ENCODE measurements around the gene TAPBPL.
A peak's percentile ranks its signal among the peaks of the same experiment; 100 is the strongest.

Gene TAPBPL

DNA sequence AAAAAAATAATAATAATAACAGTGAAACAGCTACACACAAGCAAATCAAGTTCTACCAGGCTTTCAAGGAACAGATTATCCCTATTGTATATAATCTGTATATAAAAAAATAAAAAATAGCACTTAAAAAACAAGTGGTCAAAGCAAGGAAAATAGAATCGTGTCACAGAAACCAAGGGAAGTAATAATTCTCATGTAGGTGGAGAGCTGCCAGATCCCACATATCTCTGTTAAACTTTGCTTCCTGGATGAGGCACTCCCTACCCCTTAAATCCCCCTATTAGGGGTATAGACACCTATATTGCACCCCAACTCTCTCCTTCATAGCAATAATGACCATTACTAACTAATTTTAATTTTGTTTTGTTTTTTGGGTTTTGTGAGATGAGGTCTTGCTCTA lies 11.5 kb upstream of the TAPBPL start:
- H3K9me3 ChIP-seq (replicated peaks; ENCODE audit: low read length): no peaks in the 10 kb centered on the region

DNA sequence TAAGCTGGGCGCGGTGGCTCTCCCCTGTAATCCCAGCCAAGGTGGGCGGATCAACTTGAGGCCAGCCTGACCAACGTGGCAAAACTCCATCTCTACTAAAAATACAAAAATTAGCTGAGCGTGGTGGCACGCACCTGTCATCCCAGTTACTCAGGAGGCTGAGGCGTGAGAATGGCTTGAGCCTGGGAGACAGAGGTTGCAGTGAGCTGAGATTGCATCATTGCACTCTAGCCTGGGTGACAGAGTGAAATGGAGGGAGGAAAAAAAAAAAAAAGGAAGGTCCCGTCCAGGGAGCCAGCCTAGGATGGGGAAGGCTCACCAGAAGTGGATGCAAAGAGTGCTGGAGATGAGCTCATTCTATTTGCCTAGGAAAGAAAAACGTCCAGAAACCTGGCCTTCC lies 9.0 kb upstream of the TAPBPL start:
- H3K36me3 ChIP-seq (ENCODE audit: insufficient read depth, low read length): no peaks in the 10 kb centered on the region
- no peak overlapping the region for H3K4me3 ChIP-seq (ENCODE audit: low read length)
- H3K4me1 ChIP-seq (ENCODE audit: control insufficient read depth, insufficient read depth, low read length): no peaks in the 10 kb centered on the region
- no peaks in the 10 kb centered on the region for H3K9me3 ChIP-seq (replicated peaks; ENCODE audit: low read length)
- no peaks in the 10 kb centered on the region for H3K27me3 ChIP-seq (ENCODE audit: control insufficient read depth, insufficient read depth, low read length)
- no peak overlapping the region for H3K9ac ChIP-seq (ENCODE audit: low read depth, low read length)
- H3K4me2 ChIP-seq (ENCODE audit: low read length): no peak overlapping the region

More for the DNA sequence above, 11.5 kb upstream of the TAPBPL start:
- no peaks in the 10 kb centered on the region for H3K36me3 ChIP-seq (ENCODE audit: insufficient read depth, low read length)
- no peak overlapping the region for H3K9ac ChIP-seq (ENCODE audit: low read depth, low read length)
- no peaks in the 10 kb centered on the region for H3K27me3 ChIP-seq (ENCODE audit: control insufficient read depth, insufficient read depth, low read length)
- H3K4me1 ChIP-seq (ENCODE audit: control insufficient read depth, insufficient read depth, low read length): no peaks in the 10 kb centered on the region
- no peak overlapping the region for H3K4me3 ChIP-seq (ENCODE audit: low read length)
- H3K4me2 ChIP-seq (ENCODE audit: low read length): no peak overlapping the region

DNA sequence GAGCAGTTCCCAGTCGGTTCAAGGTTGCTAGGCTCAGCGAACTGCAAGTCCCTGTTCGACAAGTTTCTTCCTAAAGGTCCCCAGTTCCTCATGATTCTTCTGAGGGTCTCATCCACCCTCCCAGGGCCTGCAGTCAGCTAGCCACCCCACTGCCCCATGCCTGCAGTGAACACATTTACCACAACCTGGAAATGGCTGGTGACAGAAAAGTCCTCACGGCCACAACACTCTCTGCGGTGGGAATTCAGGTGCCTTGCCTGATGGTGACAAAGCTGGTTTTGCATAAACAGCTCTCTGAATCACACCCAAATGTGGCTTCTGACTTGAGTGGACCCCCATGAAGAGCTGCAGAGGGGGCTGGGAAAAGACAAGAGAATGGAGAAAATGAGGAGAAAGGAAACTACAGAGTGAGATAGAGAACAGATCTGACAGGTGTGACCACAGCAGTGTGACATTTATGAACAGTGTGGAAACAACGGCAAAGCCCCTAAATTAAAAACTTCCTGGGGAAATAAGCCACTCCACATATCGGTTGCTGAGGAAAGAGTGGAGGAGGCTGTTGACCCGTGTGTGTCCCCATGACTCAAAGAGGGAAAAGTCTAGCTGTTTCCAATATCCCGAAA lies 8.4 kb upstream of the TAPBPL start:
- Histone ChIP-seq H3K4me2 (ENCODE audit: low read length) (no peak overlapping the region), H3K27me3 (ENCODE audit: control insufficient read depth, insufficient read depth, low read length) (no peaks in the 10 kb centered on the region), H3K4me3 (ENCODE audit: low read length) (no peak overlapping the region), H3K9ac (ENCODE audit: low read depth, low read length) (no peak overlapping the region), H3K36me3 (ENCODE audit: insufficient read depth, low read length) (no peaks in the 10 kb centered on the region), H3K9me3 (replicated peaks; ENCODE audit: low read length) (no peaks in the 10 kb centered on the region), H3K4me1 (ENCODE audit: control insufficient read depth, insufficient read depth, low read length) (no peaks in the 10 kb centered on the region)

DNA sequence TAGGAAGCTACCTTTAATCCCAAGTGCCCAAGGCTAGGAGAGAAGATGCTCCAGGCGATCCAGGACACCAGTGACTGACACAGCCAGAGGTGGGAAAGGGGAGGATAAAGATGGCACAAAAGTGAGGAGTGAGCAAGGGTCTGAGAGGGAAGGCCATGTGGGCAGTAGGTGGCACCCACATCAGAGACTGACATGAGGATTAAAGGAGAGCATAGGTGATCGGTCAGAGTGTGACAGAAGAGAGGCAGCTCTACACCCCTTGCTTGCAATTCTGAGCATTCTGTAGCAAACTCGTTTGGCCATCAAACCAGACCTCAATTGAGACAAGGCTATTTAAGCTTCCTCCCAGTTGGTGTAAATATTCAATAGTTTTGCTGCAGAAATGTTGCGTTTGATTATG lies 7.8 kb upstream of the TAPBPL start:
- Histone ChIP-seq H3K36me3 (ENCODE audit: insufficient read depth, low read length) (no peaks in the 10 kb centered on the region), H3K9me3 (replicated peaks; ENCODE audit: low read length) (no peaks in the 10 kb centered on the region), H3K27me3 (ENCODE audit: control insufficient read depth, insufficient read depth, low read length) (no peaks in the 10 kb centered on the region), H3K4me2 (ENCODE audit: low read length) (no peak overlapping the region), H3K4me3 (ENCODE audit: low read length) (no peak overlapping the region), H3K9ac (ENCODE audit: low read depth, low read length) (no peak overlapping the region), H3K4me1 (ENCODE audit: control insufficient read depth, insufficient read depth, low read length) (no peaks in the 10 kb centered on the region)

DNA sequence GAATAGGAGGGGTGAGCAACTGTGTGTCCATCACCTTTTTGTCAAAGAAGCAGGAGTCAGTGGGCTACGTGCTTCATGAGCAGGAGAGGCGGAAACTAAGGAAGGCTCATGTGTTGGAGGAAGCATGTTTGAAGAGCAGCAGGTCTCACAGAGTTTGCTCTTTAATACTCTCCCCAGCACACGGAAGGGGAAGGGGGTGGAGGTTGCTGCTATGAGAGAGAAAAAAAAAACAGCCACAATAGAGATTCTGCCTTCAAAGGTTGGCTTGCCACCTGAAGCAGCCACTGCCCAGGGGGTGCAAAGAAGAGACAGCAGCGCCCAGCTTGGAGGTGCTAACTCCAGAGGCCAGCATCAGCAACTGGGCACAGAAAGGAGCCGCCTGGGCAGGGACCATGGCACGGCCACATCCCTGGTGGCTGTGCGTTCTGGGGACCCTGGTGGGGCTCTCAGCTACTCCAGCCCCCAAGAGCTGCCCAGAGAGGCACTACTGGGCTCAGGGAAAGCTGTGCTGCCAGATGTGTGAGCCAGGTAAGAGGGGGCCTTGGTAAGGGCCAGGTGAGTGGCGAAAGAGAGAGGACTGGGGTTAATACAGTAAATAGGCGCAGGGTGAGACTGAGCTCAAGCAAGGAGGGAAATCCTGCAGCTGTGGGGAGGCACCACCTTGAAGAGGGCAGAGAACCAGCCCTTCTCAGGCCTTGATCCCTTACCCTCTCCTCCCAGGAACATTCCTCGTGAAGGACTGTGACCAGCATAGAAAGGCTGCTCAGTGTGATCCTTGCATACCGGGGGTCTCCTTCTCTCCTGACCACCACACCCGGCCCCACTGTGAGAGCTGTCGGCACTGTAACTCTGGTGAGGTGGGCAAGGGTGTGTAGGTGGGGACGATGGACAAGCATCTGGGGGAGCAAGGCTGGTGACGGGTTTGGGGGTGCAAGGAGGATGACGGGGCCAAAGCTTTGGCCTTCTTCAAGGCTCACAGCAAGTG lies 6.8 kb upstream of the TAPBPL start, which contains the start of gene CD27:
Gene CD27 (plus strand): TSS at position 252 of the 985 bp plus-strand sequence. CDS start 141 bp downstream, at position 393.
- no peak within 1 kb of the TSS for H3K4me2 ChIP-seq (ENCODE audit: low read length)
- H3K9me3 ChIP-seq (replicated peaks; ENCODE audit: low read length): no peaks in the 10 kb centered on the region
- no peaks in the 10 kb centered on the region for H3K27me3 ChIP-seq (ENCODE audit: control insufficient read depth, insufficient read depth, low read length)
- no peak within 1 kb of the TSS for H3K4me3 ChIP-seq (ENCODE audit: low read length)
- H3K9ac ChIP-seq (ENCODE audit: low read depth, low read length): no peak within 1 kb of the TSS
- H3K36me3 ChIP-seq (ENCODE audit: insufficient read depth, low read length): no peaks in the 10 kb centered on the region
- no peaks in the 10 kb centered on the region for H3K4me1 ChIP-seq (ENCODE audit: control insufficient read depth, insufficient read depth, low read length)

DNA sequence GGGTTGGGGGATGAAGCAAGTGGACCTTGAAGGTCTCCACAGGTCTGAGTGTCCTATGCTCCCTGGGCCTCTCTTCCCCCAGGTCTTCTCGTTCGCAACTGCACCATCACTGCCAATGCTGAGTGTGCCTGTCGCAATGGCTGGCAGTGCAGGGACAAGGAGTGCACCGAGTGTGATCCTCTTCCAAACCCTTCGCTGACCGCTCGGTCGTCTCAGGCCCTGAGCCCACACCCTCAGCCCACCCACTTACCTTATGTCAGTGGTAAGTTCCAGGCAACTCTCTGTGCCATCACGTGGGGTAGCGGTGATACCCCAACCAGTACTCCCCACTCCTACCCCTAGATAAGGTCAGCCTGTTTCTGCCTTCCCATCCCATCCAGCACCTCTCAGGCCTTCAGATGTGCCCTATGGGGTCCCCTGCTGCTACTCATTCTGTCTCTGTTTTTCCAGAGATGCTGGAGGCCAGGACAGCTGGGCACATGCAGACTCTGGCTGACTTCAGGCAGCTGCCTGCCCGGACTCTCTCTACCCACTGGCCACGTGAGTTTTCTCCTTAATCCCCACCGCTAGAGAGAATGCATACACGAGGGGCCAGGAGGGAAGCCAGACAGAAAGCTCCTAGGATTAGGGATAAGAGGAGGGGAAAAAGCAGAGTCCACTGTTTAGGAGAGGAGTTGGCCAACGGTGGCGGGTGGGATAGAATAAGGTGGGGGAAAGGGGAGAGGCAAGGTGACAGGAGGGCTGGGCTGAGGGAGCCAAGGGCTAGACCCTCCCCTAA lies 1.6 kb upstream of the TAPBPL start:
- Histone ChIP-seq H3K4me3 (ENCODE audit: low read length) (peak overlapping the region; percentile 77), H3K9ac (ENCODE audit: low read depth, low read length) (peak overlapping the region; percentile 81)

DNA sequence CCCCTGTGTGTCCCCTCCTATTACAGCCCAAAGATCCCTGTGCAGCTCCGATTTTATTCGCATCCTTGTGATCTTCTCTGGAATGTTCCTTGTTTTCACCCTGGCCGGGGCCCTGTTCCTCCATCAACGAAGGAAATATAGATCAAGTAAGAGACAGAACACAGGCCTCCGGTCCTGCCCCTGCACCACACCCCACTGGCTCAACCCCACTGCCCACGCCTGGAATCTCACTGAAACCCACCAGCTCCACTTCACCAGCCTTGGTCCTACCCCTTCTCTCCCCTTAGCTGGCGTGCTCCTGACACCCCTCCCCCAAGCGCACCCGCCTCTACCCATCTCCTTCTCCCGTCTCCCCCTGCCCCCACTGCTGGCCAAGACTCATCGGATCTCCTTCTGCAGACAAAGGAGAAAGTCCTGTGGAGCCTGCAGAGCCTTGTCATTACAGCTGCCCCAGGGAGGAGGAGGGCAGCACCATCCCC lies 934 bp upstream of the TAPBPL start:
- no peaks in the 10 kb centered on the region for H3K9me3 ChIP-seq (replicated peaks; ENCODE audit: low read length)
- H3K36me3 ChIP-seq (ENCODE audit: insufficient read depth, low read length): no peaks in the 10 kb centered on the region
- H3K4me1 ChIP-seq (ENCODE audit: control insufficient read depth, insufficient read depth, low read length): peaks cover 33% of the 10 kb centered on the region
- H3K4me3 ChIP-seq (ENCODE audit: low read length): peak overlapping the region; percentile 77
- no peaks in the 10 kb centered on the region for H3K27me3 ChIP-seq (ENCODE audit: control insufficient read depth, insufficient read depth, low read length)
- H3K9ac ChIP-seq (ENCODE audit: low read depth, low read length): peak overlapping the region; percentile 81
- peak overlapping the region; percentile 96 for H3K4me2 ChIP-seq (ENCODE audit: low read length)

More for the DNA sequence above, 1.6 kb upstream of the TAPBPL start:
- H3K9me3 ChIP-seq (replicated peaks; ENCODE audit: low read length): no peaks in the 10 kb centered on the region
- peaks cover 33% of the 10 kb centered on the region for H3K4me1 ChIP-seq (ENCODE audit: control insufficient read depth, insufficient read depth, low read length)
- H3K36me3 ChIP-seq (ENCODE audit: insufficient read depth, low read length): no peaks in the 10 kb centered on the region
- peak overlapping the region; percentile 96 for H3K4me2 ChIP-seq (ENCODE audit: low read length)
- H3K27me3 ChIP-seq (ENCODE audit: control insufficient read depth, insufficient read depth, low read length): no peaks in the 10 kb centered on the region

DNA sequence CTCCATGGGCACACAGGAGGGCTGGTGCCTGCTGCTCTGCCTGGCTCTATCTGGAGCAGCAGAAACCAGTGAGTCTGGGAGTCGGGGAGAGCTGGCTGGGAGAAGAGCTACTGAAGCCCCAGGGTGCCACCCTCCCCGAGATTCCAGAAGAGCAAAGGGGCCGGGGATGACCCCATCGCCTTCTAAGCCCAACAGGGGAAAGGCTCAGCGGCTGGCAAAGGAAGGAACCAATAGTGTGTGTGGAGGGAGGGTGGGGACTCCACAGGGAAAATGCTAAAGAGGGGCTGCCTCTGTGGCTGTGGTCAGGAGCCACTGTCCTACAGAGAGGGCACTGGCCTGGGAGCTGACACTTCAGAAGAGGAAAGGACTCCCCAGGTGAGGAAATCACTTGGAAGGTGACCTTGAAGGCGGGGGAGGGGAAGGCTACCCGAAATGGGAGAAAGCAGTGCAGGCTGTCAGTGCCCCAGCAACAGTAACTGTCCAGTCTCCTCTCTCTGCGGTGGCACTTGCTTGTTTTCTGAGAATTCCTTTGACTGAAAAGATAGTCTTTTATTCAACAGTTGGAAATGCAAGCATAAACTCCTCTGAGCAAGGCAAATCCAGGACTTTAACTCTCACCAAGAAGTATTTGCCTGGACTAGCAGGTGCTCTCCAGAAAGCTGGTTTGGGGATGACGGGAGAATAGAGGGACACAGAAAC lies 552 bp downstream of the TAPBPL start:
- Histone ChIP-seq H3K9me3 (replicated peaks; ENCODE audit: low read length) (no peaks in the 10 kb centered on the region), H3K27me3 (ENCODE audit: control insufficient read depth, insufficient read depth, low read length) (no peaks in the 10 kb centered on the region), H3K4me3 (ENCODE audit: low read length) (peak overlapping the region; percentile 77), H3K4me2 (ENCODE audit: low read length) (peak overlapping the region; percentile 96), H3K36me3 (ENCODE audit: insufficient read depth, low read length) (peaks cover 5% of the 10 kb centered on the region), H3K9ac (ENCODE audit: low read depth, low read length) (peak overlapping the region; percentile 81), H3K4me1 (ENCODE audit: control insufficient read depth, insufficient read depth, low read length) (peaks cover 33% of the 10 kb centered on the region)

DNA sequence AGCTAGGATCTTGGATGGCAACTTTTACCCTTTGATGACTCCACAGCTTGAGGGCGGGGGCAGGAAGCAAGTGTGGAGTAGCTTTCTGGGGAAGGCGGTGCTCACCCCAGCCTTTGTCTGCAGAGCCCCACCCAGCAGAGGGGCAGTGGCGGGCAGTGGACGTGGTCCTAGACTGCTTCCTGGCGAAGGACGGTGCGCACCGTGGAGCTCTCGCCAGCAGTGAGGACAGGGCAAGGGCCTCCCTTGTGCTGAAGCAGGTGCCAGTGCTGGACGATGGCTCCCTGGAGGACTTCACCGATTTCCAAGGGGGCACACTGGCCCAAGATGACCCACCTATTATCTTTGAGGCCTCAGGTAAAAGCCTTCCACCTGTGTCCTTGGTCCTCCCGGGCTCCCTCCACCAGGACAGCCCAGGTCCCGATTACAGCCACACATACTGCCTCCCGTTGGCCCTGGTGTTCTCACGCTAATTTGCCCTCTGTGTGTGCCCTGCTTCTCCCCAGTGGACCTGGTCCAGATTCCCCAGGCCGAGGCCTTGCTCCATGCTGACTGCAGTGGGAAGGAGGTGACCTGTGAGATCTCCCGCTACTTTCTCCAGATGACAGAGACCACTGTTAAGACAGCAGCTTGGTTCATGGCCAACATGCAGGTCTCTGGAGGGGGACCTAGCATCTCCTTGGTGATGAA lies 1.2 kb downstream of the TAPBPL start:
- Histone ChIP-seq H3K4me2 (ENCODE audit: low read length) (peak overlapping the region; percentile 96), H3K27me3 (ENCODE audit: control insufficient read depth, insufficient read depth, low read length) (no peaks in the 10 kb centered on the region), H3K9ac (ENCODE audit: low read depth, low read length) (peak overlapping the region; percentile 81), H3K36me3 (ENCODE audit: insufficient read depth, low read length) (peaks cover 11% of the 10 kb centered on the region), H3K4me1 (ENCODE audit: control insufficient read depth, insufficient read depth, low read length) (peaks cover 33% of the 10 kb centered on the region), H3K9me3 (replicated peaks; ENCODE audit: low read length) (no peaks in the 10 kb centered on the region), H3K4me3 (ENCODE audit: low read length) (peak overlapping the region; percentile 77)

DNA sequence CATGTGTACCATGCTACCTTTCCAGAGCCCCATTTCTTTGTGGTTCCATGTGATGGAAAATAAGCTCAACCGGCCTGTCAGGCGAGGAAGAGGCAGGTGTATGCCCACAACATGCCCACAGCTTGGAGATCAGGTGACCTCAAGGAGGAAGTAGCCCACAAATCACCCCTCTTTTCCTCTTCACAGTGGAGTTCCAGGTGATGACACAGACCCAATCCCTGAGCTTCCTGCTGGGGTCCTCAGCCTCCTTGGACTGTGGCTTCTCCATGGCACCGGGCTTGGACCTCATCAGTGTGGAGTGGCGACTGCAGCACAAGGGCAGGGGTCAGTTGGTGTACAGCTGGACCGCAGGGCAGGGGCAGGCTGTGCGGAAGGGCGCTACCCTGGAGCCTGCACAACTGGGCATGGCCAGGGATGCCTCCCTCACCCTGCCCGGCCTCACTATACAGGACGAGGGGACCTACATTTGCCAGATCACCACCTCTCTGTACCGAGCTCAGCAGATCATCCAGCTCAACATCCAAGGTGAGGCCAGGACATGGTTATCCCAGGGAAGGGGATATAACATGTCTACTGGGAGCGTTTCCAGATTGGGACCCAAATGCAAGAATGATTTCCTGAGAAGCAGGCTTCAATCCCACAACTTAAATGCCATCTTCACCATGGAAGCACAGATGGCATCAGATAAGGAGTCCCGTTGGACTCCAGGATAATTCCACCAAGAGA lies 5.5 kb downstream of the TAPBPL start:
- Histone ChIP-seq H3K27me3 (ENCODE audit: control insufficient read depth, insufficient read depth, low read length) (no peaks in the 10 kb centered on the region), H3K9ac (ENCODE audit: low read depth, low read length) (no peak overlapping the region), H3K4me3 (ENCODE audit: low read length) (no peak overlapping the region), H3K4me1 (ENCODE audit: control insufficient read depth, insufficient read depth, low read length) (peaks cover 10% of the 10 kb centered on the region), H3K9me3 (replicated peaks; ENCODE audit: low read length) (no peaks in the 10 kb centered on the region), H3K36me3 (ENCODE audit: insufficient read depth, low read length) (peaks cover 39% of the 10 kb centered on the region), H3K4me2 (ENCODE audit: low read length) (no peak overlapping the region)

Data from skeletal muscle satellite cell (primary cell).